Ovary (tissue), 9 donors: ENCODE measurements around the gene BTRC. TPM values are rescaled to one million over a fixed set of nuclear protein-coding genes. Genes with fewer than 3 reads are reported as not detected.
"Not testable (repeated sequence)": the region's sequence is repeated elsewhere in the genome, so short reads cannot be mapped to it uniquely, and the experiment has no call there.

Experiments
- DNase-seq, 5 donors: peaks; one replicate each; pipeline ENCODE4 v3.0.0-alpha.2; 2019 to 2020
- H3K27ac ChIP-seq, 2 donors: fragments of 200-600 bp; one replicate each; pipeline versions ENCODE4 v1.5.1 to v1.8.0; 2019 to 2022
- H3K27me3 ChIP-seq: fragments of 200-600 bp; one replicate; pipeline ENCODE4 v1.8.0; 2022
- H3K36me3 ChIP-seq: fragments of 200-600 bp; sonication (generic); one replicate; pipeline ENCODE4 v1.5.1; 2019
- H3K4me1 ChIP-seq: one replicate; pipeline ENCODE4 v1.8.1; 2013; ENCODE audit warnings: mild to moderate bottlenecking, moderate library complexity; ENCODE audit not compliant: insufficient read depth
- H3K4me3 ChIP-seq: fragments of 200-600 bp; sonication (generic); one replicate; pipeline ENCODE4 v1.5.1; 2017
- H3K9me3 ChIP-seq, 2 donors: fragments of 200-600 bp in 1 of 2; sonication (generic) in 1 of 2; one replicate each; pipeline versions ENCODE4 v1.5.1 to v1.8.1; 2013 to 2019; ENCODE audit warnings: mild to moderate bottlenecking in 1 of 2, moderate library complexity in 1 of 2
- CTCF ChIP-seq, 3 donors: fragments of 450-650 bp in 2 of 3; fragments of 200-600 bp in 1 of 3; IDR thresholded peaks; one replicate each; pipeline versions ENCODE4 v1.5.1 to v1.8.0; 2016 to 2022; ENCODE audit warnings: antibody characterized with exemption in 3 of 3, mild to moderate bottlenecking in 1 of 3
- EP300 ChIP-seq: sonication (generic); formaldehyde crosslinking; IDR thresholded peaks from one replicate; pipeline ENCODE4 v1.6.1; 2017; ENCODE audit warnings: antibody characterized with exemption
- POLR2A ChIP-seq: fragments of 450-650 bp; IDR thresholded peaks from one replicate; pipeline ENCODE4 v1.6.1; 2017; ENCODE audit warnings: antibody characterized with exemption, mild to moderate bottlenecking, moderate library complexity
- WGBS, 3 donors: extraction: QIAGEN DNeasy Blood & Tissue Kit in 1 of 3; methylation state at CpG; one replicate each; pipeline versions ENCODE4 v1.1.5 to v1.1.7; 2013 to 2017; 5-methylcytosine and 5-hydroxymethylcytosine counted together
- intact Hi-C, 4 donors: fragments of 100-400 bp; cut with DNase I; formaldehyde crosslinking; loops; one replicate each; pipeline versions ENCODE4 v1.11.0 to v1.15.1; 2022 to 2023
- polyA plus RNA-seq, 2 donors: library from polyadenylated mRNA; stranded (reverse); fragments of 200-250 nt in 1 of 2; fragments of 350-450 nt in 1 of 2; fragmentation: Illumina TruSeq in 1 of 2; extraction: RNeasy Lipid Tissue Mini Kit (QIAGEN cat#74804) in 1 of 2; gene quantifications; one replicate each; pipeline ENCODE4 v1.2.3, GENCODE V29; 2013 to 2014
- total RNA-seq, 7 donors: library from RNA; depleted of rRNA in 2 of 7; stranded (reverse); fragments of >200 nt in 2 of 7; fragmentation: NEBNext Ultra II Directional in 3 of 7; extraction: Animal tissue kit (Norgen Biotek cat#: 25700) in 3 of 7; gene quantifications; one replicate each; pipeline versions ENCODE4 v1.1.0 to v1.2.4, GENCODE V29; 2016 to 2023
- donor health status: DM: no; HTN: no; CAD: no; lungs with moderate emphysema.
- donor health status: DM: no; HTN: no; CAD: no.
- donor health status: Bipolar disorder and iron deficiency.
- donor health status: DM: yes; HTN: yes; CAD: no.
- donor health status: DM: no; HTN: no; CAD: no.
- donor health status: DM: yes; HTN: yes; CAD: no.

Gene BTRC
- total and polyA plus RNA-seq, 9 donors = 7.2 to 31.4 (median 26.2) TPM

- Histone ChIP-seq H3K27me3 (no peaks in the 10 kb centered on the region), H3K36me3 (no peaks in the 10 kb centered on the region), H3K27ac (no peak overlapping the region), H3K9me3 (no peaks in the 10 kb centered on the region), H3K4me3 (no peak overlapping the region), H3K4me1 (no peaks in the 10 kb centered on the region)
- no peak for DNase-seq
- intact Hi-C loops = no loop called here
- TF ChIP-seq EP300 = no peak
- no peak for TF ChIP-seq POLR2A
- TF ChIP-seq CTCF (IDR thresholded peaks at IDR 0.05) = no peak
Measured at GRCh38 chr10:101341438-101341837, 12.5 kb upstream of the BTRC start.

DNA sequence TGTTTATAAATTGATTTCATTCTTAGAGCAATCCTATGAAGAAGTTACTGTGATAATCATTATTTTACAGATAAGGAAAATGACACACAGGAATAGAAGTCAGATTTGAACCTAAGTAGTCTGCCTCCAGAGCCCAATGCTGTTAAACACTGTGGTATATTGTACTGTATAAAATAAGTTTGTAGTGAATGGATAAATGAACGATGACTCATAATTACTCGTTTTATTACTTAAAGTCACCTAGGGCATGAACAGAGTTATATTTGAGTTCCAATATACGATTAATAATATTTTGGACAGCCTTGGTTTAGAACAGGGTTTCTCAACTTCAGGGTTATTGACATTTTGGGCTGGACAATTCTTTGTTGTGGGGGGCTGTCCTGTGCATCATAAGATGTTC, 7.8 kb upstream of the BTRC start:
- no peaks in the 10 kb centered on the region for H3K4me1 ChIP-seq
- intact Hi-C loops = no loop called here
- no peaks in the 10 kb centered on the region for H3K27me3 ChIP-seq
- TF ChIP-seq EP300 (no peak), CTCF (IDR thresholded peaks at IDR 0.05) (no peak), POLR2A (no peak)
- H3K4me3 ChIP-seq = no peak overlapping the region
- H3K9me3 ChIP-seq = no peaks in the 10 kb centered on the region
- WGBS, 3 donors = 73 to 79% (median 78%) methylated on average over 3 of the region's 3 CpGs
- no peak overlapping the region for H3K27ac ChIP-seq
- no peaks in the 10 kb centered on the region for H3K36me3 ChIP-seq
- DNase-seq = no peak

- WGBS, 3 donors = 84 to 93% (median 87%) methylated on average over 3 of the region's 3 CpGs
- no peak overlapping the region for H3K4me3 ChIP-seq
- H3K9me3 ChIP-seq = no peaks in the 10 kb centered on the region
- TF ChIP-seq POLR2A = no peak
- TF ChIP-seq CTCF (IDR thresholded peaks at IDR 0.05) = no peak
- no peak for TF ChIP-seq EP300
- no peaks in the 10 kb centered on the region for H3K36me3 ChIP-seq
- H3K27me3 ChIP-seq = no peaks in the 10 kb centered on the region
- H3K27ac ChIP-seq = no peak overlapping the region
- peaks cover 4% of the 10 kb centered on the region for H3K4me1 ChIP-seq
- intact Hi-C loops = no loop called here
- DNase-seq = no peak
Measured at GRCh38 chr10:101351017-101351416, 2.9 kb upstream of the BTRC start.

DNA sequence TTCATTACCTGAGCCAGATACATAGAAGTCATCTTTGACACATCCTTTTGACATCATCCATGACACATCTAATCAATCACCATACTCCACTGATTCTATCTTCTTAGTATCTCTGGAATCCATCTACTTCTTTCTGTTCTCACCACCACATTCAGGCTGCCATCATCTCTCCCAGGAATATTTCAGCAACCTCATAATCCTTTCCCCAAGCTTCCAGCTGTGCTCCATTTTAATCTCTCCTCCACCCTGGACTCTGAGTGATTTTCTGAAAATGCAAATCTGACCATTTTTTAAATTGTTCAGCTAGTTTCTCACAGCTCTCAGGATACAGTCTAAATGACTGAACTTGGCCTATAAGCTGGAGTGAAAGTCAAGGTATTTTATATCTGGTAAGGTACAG, 2.5 kb upstream of the BTRC start:
- peaks cover 5% of the 10 kb centered on the region for H3K4me1 ChIP-seq
- intact Hi-C loops = no loop called here
- no peaks in the 10 kb centered on the region for H3K36me3 ChIP-seq
- H3K4me3 ChIP-seq = no peak overlapping the region
- no peaks in the 10 kb centered on the region for H3K27me3 ChIP-seq
- no peak overlapping the region for H3K27ac ChIP-seq
- no peak for DNase-seq
- TF ChIP-seq POLR2A = no peak
- TF ChIP-seq EP300 = no peak
- TF ChIP-seq CTCF (IDR thresholded peaks at IDR 0.05) = no peak
- no peaks in the 10 kb centered on the region for H3K9me3 ChIP-seq

- H3K36me3 ChIP-seq, H3K27ac ChIP-seq, H3K27me3 ChIP-seq, intact Hi-C loops, H3K4me3 ChIP-seq, H3K4me1 ChIP-seq, H3K9me3 ChIP-seq: not testable (repeated sequence)
- peak in 3 of 5 donors; percentile 35 to 42 (median 37) for DNase-seq
- 86 to 97% (median 96%) methylated on average over 10 of the region's 10 CpGs for WGBS, 3 donors
Measured at GRCh38 chr10:101352857-101353256, 1.1 kb upstream of the BTRC start.
